Ishikawa (cell line): ENCODE measurements around the gene AP5Z1.

Experiments used
- CEBPB ChIP-seq: IDR thresholded peaks from 2 replicates; pipeline ENCODE4 v1.6.1; 2012
- CREB1 ChIP-seq: IDR thresholded peaks from 2 replicates; pipeline ENCODE4 v1.6.1; 2012; ENCODE audit warnings: low read depth
- EGR1 ChIP-seq: IDR thresholded peaks from 2 replicates; pipeline ENCODE4 v1.6.1; 2012
- EP300 ChIP-seq: IDR thresholded peaks from 2 replicates; pipeline ENCODE4 v1.6.1; 2012; ENCODE audit warnings: borderline replicate concordance
- FOXM1 ChIP-seq: IDR thresholded peaks from 2 replicates; pipeline ENCODE4 v1.6.1; 2012; ENCODE audit warnings: low read depth, borderline replicate concordance
- NFIC ChIP-seq: IDR thresholded peaks from 2 replicates; pipeline ENCODE4 v1.6.1; 2012
- RAD21 ChIP-seq: IDR thresholded peaks from 2 replicates; pipeline ENCODE4 v1.6.1; 2012; ENCODE audit warnings: low read depth
- REST ChIP-seq: IDR thresholded peaks from 2 replicates; pipeline ENCODE4 v1.6.1; 2012; ENCODE audit warnings: low read depth, mild to moderate bottlenecking
- TAF1 ChIP-seq: IDR thresholded peaks from 2 replicates; pipeline ENCODE4 v1.6.1; 2012; ENCODE audit warnings: low read depth, mild to moderate bottlenecking
- TCF12 ChIP-seq: IDR thresholded peaks from 2 replicates; pipeline ENCODE4 v1.6.1; 2012; ENCODE audit warnings: low read depth
- TEAD4 ChIP-seq: IDR thresholded peaks from 2 replicates; pipeline ENCODE4 v1.6.1; 2012
- YY1 ChIP-seq: IDR thresholded peaks from 2 replicates; pipeline ENCODE4 v1.6.1; 2012; ENCODE audit warnings: low read depth
- ZBTB7A ChIP-seq: IDR thresholded peaks from 2 replicates; pipeline ENCODE4 v1.6.1; 2012; ENCODE audit warnings: low read depth
- TF ChIP-seq, protein P1 (sequence below): IDR thresholded peaks from 2 replicates; pipeline ENCODE4 v1.6.1; 2012
- TF ChIP-seq, protein P2 (sequence below): IDR thresholded peaks from 2 replicates; pipeline ENCODE4 v1.6.1; 2012

Gene AP5Z1

DNA sequence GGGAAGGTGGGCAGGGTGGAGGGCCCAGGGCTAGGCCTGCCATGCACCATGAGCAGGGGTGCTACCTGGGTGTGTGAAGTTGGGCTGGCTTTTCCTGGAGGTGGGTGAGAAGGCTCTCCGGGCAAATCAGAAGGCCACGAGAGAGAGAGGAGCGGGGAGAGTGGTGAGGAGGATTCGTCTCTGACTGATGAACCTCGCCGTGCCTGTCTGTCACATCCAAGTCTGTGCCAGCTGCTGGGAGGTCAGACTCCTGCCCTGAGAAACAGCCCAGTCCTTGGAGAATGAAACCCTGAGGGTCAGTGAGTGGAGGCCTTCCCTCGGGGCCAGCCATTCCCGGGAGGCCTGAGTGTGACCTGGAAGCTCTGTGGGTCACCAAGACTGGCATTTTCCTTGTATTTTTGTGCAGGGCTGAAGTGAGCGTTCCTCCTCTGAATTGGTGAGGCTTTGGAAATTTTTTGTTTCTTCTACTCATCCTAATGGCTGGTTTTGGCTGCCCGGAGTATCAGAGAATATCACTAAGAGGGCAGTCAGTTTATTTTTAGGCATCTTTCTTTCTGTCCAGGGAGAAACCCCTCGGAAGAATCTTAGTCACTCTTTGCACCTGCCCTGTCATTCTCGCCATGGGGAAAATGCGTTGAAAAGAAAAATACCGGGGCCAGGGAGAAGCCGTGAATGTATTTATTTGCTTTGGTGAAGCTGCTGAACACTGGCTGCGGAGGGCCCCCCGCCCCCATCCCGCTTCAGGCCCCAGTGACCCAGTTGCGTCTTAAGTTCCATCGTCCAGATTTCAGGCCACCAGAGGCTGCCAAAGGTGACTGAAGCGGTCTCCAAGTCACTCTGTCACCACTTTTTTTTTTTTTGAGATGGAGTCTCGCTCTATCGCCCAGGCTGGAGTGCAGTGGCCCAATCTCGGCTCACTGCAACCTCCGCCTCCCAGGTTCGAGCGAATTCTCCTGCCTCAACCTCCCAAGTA, 6.5 kb upstream of the AP5Z1 start:
- no peak for TF ChIP-seq TEAD4
- no peak for TF ChIP-seq CREB1
- TF ChIP-seq FOXM1: no peak
- no peak for TF ChIP-seq TCF12
- TF ChIP-seq REST: no peak

DNA sequence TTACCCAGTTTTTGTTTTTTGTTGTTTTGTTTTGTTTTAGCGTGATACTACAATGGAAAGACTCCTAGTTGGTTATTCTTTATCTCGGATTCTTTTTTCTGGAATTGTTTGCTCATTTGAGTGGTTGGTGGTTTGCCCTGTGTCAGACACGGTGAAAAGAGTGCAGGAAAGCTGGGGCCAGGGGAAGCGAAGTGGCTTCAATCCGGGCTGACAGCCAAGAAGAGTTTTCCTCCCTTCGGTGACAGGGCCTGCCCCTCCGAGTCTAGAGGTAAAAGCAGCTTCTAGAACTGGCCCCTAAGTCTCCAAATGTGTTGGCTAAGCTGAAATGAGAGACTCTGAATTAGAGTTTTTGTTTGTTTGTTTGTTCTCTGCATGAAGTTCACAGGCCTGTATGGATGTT, 5.7 kb upstream of the AP5Z1 start:
- TF ChIP-seq TCF12 (no peak), REST (no peak), TEAD4 (no peak), EP300 (no peak), FOXM1 (no peak), RAD21 (no peak), TAF1 (no peak), CEBPB (no peak), CREB1 (no peak), NFIC (no peak), EGR1 (no peak)
- TF ChIP-seq, protein P1, sequence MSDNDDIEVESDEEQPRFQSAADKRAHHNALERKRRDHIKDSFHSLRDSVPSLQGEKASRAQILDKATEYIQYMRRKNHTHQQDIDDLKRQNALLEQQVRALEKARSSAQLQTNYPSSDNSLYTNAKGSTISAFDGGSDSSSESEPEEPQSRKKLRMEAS: no peak
- TF ChIP-seq, protein P2, sequence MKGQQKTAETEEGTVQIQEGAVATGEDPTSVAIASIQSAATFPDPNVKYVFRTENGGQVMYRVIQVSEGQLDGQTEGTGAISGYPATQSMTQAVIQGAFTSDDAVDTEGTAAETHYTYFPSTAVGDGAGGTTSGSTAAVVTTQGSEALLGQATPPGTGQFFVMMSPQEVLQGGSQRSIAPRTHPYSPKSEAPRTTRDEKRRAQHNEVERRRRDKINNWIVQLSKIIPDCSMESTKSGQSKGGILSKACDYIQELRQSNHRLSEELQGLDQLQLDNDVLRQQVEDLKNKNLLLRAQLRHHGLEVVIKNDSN: no peak

DNA sequence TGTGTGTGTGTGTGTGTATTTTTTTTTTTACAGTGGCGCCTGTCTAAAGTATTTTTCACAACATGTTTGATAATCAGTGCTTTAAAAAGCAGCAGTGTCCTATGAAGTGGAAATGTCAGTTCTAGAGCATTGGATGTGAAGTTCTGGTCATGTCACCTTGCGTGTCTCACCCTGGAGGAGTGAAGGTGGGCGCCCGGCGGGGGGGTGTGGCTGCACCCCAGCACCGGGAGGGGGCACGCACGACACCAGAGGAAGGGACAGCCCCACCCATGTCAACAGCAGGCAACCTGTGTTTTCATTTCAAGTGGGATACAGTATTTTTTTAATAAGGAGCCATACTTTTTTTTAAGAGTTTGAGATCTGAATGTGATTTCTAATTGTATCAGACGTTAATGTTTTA, 4.5 kb upstream of the AP5Z1 start:
- no peak for TF ChIP-seq NFIC
- TF ChIP-seq CREB1: no peak
- TF ChIP-seq RAD21: no peak
- TF ChIP-seq CEBPB: no peak
- no peak for TF ChIP-seq FOXM1
- no peak for TF ChIP-seq TAF1

DNA sequence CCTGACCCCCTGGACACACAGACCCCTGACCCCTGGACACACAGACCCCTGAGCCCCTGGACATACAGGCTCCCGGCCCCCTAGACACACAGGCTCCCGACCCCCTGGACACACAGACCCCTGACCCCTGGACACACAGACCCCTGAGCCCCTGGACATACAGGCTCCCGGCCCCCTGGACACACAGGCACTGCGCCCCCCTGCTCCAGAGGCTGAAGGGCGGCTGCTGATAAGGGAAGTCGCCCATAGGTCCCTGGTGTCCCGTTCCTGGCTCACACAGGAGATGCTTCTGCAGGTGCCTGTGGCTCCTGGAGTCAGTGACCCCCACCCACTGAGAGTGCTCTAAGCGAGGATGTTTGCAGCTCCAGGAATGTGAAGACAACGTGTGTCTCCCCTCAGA, 3.7 kb upstream of the AP5Z1 start:
- TF ChIP-seq FOXM1 (no peak), REST (no peak), EP300 (no peak), TAF1 (no peak), CEBPB (no peak), ZBTB7A (no peak)
- TF ChIP-seq, protein P1: no peak
- TF ChIP-seq, protein P2: no peak

DNA sequence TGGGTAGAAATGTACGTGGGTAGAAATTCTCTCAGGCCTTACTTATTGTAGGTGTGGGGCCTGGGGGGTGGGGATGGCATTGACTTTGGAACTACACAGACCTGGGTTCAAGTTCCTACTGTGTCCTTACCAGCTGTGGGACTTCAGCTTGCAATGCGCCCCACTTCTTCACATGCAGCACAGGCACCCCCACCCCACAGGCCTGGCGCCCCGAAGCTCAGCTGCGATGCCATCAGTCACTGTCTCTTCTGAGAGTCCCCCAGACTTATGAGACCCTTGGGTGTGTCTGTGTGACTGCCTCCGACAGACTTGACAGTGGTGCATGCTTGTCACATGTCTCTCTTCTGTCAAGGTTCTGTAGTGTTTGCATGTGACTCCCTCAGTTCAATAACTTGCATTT, 3.1 kb upstream of the AP5Z1 start:
- TF ChIP-seq CREB1 (no peak), EGR1 (no peak), REST (no peak), TEAD4 (no peak), TCF12 (no peak), EP300 (no peak), YY1 (no peak), TAF1 (no peak), RAD21 (no peak), FOXM1 (no peak), ZBTB7A (no peak), NFIC (no peak)
- TF ChIP-seq, protein P2: no peak
